A673 (cell line): ENCODE measurements around the gene PFN4. TPM values are rescaled to one million over a fixed set of nuclear protein-coding genes. Genes with fewer than 3 reads are reported as not detected.
"Not testable (repeated sequence)": the region's sequence is repeated elsewhere in the genome, so short reads cannot be mapped to it uniquely, and the experiment has no call there.

ENCODE experiments used
- BruUV-seq: library from RNA; stranded (reverse); fragments of 400-500 nt; replicated peaks from 2 replicates; lab custom pipeline; 2021; lab: Mats Ljungman, UMichigan
- CTCF ChIA-PET: fragments of 300-600 bp; sonication (Branson Sonifier 250); formaldehyde crosslinking; loops from one replicate; lab custom pipeline; 2022; ENCODE audit warnings: antibody characterized with exemption; lab: Charles Lee
- POLR2A ChIA-PET: fragments of 300-600 bp; sonication (Branson Sonifier 250); formaldehyde crosslinking; loops from one replicate; lab custom pipeline; 2022; ENCODE audit warnings: antibody characterized with exemption; ENCODE audit not compliant: low non-redundant PET; lab: Charles Lee
- DNase-seq: peaks from one replicate; pipeline ENCODE4 v3.0.0-alpha.2; 2015; ENCODE audit warnings: low spot score
- H3K27ac ChIP-seq: fragments of 200-600 bp; sonication (generic); 2 replicates; pipeline ENCODE4 v1.5.1; 2016; ENCODE audit warnings: mixed run types, low read depth, mild to moderate bottlenecking, mixed read lengths, antibody characterized with exemption, low read length; ENCODE audit not compliant: poor library complexity, severe bottlenecking
- H3K27me3 ChIP-seq: fragments of 200-600 bp; sonication (generic); replicated peaks from 2 replicates; pipeline ENCODE4 v1.6.1; 2017; ENCODE audit warnings: mixed run types, low read depth, mild to moderate bottlenecking, mixed read lengths, antibody characterized with exemption, low read length; ENCODE audit not compliant: insufficient read depth, poor library complexity
- H3K36me3 ChIP-seq: fragments of 200-600 bp; sonication (generic); 2 replicates; pipeline ENCODE4 v1.6.1; 2016; ENCODE audit warnings: mixed run types, mild to moderate bottlenecking, mixed read lengths, antibody characterized with exemption, low read length; ENCODE audit not compliant: insufficient read depth, poor library complexity, severe bottlenecking
- H3K4me1 ChIP-seq: fragments of 200-600 bp; sonication (generic); 2 replicates; pipeline ENCODE4 v1.6.1; 2017; ENCODE audit warnings: mixed run types, mild to moderate bottlenecking, mixed read lengths, antibody characterized with exemption, low read length; ENCODE audit not compliant: insufficient read depth, poor library complexity, severe bottlenecking
- H3K4me3 ChIP-seq: fragments of 200-600 bp; sonication (generic); 2 replicates; pipeline ENCODE4 v1.5.1; 2016; ENCODE audit warnings: low read depth, mixed run types, mild to moderate bottlenecking, mixed read lengths, low read length; ENCODE audit not compliant: poor library complexity, severe bottlenecking
- H3K9me3 ChIP-seq: fragments of 200-600 bp; sonication (generic); 2 replicates; pipeline ENCODE4 v1.6.1; 2016; ENCODE audit warnings: mixed run types, low read depth, mild to moderate bottlenecking, mixed read lengths, antibody characterized with exemption, low read length; ENCODE audit not compliant: poor library complexity, severe bottlenecking
- CTCF ChIP-seq: fragments of 300-800, 200-600 bp; sonication (generic); conservative IDR thresholded peaks from 2 replicates; pipeline ENCODE4 v1.5.1; 2017; ENCODE audit warnings: low read depth, mild to moderate bottlenecking, antibody characterized with exemption, low read length, moderate library complexity, mixed read lengths
- EZH2 ChIP-seq: fragments of 200-600 bp; sonication (generic); IDR thresholded peaks from 2 replicates; pipeline ENCODE4 v1.6.1; 2017; ENCODE audit warnings: borderline replicate concordance, low read depth, mild to moderate bottlenecking, mixed read lengths, antibody characterized with exemption, low read length; ENCODE audit not compliant: poor library complexity, severe bottlenecking
- intact Hi-C: fragments of 100-400 bp; cut with micrococcal nuclease; formaldehyde crosslinking; loops from one replicate; pipeline ENCODE4 v1.10.0; 2022; ENCODE audit not compliant: unreplicated experiment
- total RNA-seq: library from RNA; stranded (reverse); gene quantifications from 2 replicates; pipeline ENCODE4 v1.2.3, GENCODE V29; 2021

Gene PFN4
- total RNA-seq, 1 experiment from 2014 or later: not detected

DNA sequence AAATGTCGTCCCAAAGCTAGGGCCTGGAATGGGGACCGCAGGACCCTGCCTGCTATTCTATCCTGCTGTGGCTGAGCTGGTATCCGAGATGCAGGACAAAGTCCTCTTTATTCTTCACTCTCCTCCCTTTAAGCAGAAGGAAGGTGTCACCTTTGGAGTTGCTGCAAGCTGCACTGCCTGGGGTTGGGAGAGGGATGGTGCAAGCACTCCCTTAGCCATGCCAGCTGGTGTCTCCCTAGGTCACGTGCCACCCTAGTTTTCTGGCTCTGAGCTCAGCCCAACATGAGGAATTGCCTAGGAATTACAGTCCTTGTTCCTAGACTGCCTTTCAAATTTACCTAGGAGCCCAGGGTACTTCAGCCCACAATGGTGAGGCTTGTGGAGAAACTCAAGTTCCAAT is 30.3 kb upstream of the PFN4 start:
- H3K4me1 ChIP-seq: no peaks in the 10 kb centered on the region
- DNase-seq: no peak
- no peaks in the 10 kb centered on the region for H3K9me3 ChIP-seq
- no peak overlapping the region for H3K4me3 ChIP-seq
- POLR2A ChIA-PET: no interaction called here
- H3K27me3 ChIP-seq: no peaks in the 10 kb centered on the region
- no TSS peak for BruUV-seq
- CTCF ChIA-PET: no interaction called here
- no peaks in the 10 kb centered on the region for H3K36me3 ChIP-seq
- intact Hi-C loops: no loop called here
- TF ChIP-seq CTCF (no peak), EZH2 (no peak)
- H3K27ac ChIP-seq: no peak overlapping the region

DNA sequence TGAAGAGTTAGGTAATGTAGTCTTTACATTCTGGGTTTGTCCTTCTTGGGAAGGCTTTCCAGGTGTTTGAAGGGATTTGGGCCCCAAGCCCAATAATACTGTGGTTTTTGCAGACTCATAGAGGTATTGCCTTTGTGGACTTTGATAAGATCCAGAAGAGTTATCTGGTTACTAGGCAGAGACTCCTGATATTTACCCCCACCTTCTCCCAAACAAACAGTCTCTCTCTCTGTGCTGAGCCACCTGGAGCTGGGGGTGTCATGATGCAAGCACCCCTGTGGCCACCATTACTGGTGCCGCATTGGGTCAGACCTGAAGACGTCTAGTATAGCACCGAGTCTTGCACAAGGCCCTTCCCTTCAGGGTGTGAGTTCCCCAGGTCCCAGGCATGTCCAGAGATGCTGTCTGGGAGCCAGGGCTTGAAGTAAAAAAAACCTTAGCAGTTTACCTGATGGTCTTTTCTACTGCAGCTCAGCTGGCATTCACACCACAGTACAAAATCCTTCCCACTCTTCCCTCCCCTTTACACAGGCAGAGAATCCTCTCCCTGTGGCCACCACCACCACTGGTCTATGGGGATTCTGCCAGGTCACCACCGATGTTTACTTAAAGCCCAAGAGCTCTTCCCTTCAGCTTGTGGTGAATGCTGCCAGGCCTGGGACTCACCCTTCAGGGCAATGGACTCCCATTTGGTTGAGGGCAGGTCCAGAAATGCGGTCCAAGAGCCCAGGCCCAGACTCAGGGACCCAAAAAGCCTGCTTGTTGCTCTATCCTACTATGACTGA is 29.5 kb upstream of the PFN4 start:
- no peaks in the 10 kb centered on the region for H3K4me1 ChIP-seq
- ChIA-PET POLR2A (interaction anchor here (0.6 kb wide), 1 partner anchor 265 kb away, joined by 3 read pairs; no protein-coding TSS in a partner anchor), CTCF (no interaction called here)
- no peaks in the 10 kb centered on the region for H3K36me3 ChIP-seq
- no peak for DNase-seq
- TF ChIP-seq CTCF: no peak
- TF ChIP-seq EZH2: no peak
- H3K27ac ChIP-seq: no peak overlapping the region
- BruUV-seq: no TSS peak
- H3K9me3 ChIP-seq: peaks cover 1% of the 10 kb centered on the region
- H3K4me3 ChIP-seq: no peak overlapping the region
- intact Hi-C loops: no loop called here
- H3K27me3 ChIP-seq: no peaks in the 10 kb centered on the region

DNA sequence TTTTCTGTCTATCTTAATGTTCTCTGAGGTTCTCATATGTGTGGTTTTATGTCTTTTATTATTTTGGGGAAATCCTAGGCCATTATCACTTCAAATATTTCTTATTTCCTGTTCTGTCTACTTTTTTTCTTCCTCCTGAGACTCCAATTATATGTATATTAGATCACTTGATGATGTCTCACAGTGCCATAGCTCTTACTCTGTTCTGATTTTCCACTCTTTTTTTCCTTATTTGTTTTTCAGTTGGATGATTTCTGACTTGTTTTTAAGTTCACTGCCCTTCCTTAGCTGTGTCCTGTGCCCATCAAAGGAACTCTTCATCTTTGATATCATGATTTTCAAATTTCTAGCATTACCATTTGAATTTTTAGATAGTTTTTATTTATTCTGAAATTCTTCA is 24.2 kb upstream of the PFN4 start:
- no TSS peak for BruUV-seq
- no peak for DNase-seq
- ChIA-PET POLR2A (no interaction called here), CTCF (no interaction called here)
- Histone ChIP-seq H3K36me3 (no peaks in the 10 kb centered on the region), H3K27ac (no peak overlapping the region), H3K4me1 (no peaks in the 10 kb centered on the region), H3K9me3 (peaks cover 6% of the 10 kb centered on the region), H3K4me3 (no peak overlapping the region), H3K27me3 (no peaks in the 10 kb centered on the region)
- no peak for TF ChIP-seq EZH2
- no peak for TF ChIP-seq CTCF
- intact Hi-C loops: no loop called here

- H3K4me3 ChIP-seq, BruUV-seq, H3K36me3 ChIP-seq, H3K27me3 ChIP-seq, intact Hi-C loops, H3K9me3 ChIP-seq, POLR2A ChIA-PET, CTCF ChIA-PET, H3K4me1 ChIP-seq, H3K27ac ChIP-seq, DNase-seq: not testable (repeated sequence)
These were observed 17.2 kb upstream of the PFN4 start for GRCh38 chr2:24140305-24140704.
